Uterus (tissue), 4 donors: ENCODE measurements around the gene HNRNPUL2. TPM values are rescaled to one million over a fixed set of nuclear protein-coding genes. Genes with fewer than 3 reads are reported as not detected.

Experiments
- DNase-seq, 2 donors: peaks; one replicate each; pipeline ENCODE4 v3.0.0-alpha.2; 2019 to 2020
- H3K27ac ChIP-seq, 2 donors: fragments of 200-600 bp; sonication (generic); 1 replicate in 1 of 2; 2 replicates in 1 of 2; pipeline ENCODE4 v1.5.1; 2016 to 2018
- H3K27me3 ChIP-seq, 2 donors: fragments of 200-600 bp; sonication (generic); one replicate each; pipeline ENCODE4 v1.5.1; 2018 to 2019; ENCODE audit warnings: control low read depth in 1 of 2
- H3K36me3 ChIP-seq, 2 donors: fragments of 200-600 bp; sonication (generic); one replicate each; pipeline ENCODE4 v1.5.1; 2019; ENCODE audit warnings: control low read depth in 1 of 2
- H3K4me1 ChIP-seq, 2 donors: fragments of 200-600 bp; sonication (generic); one replicate each; pipeline ENCODE4 v1.5.1; 2018 to 2019; ENCODE audit warnings: control low read depth in 1 of 2
- H3K4me3 ChIP-seq, 2 donors: fragments of 200-600 bp; sonication (generic); 1 replicate in 1 of 2; 2 replicates in 1 of 2; pipeline ENCODE4 v1.5.1; 2018 to 2019; ENCODE audit warnings: mild to moderate bottlenecking in 1 of 2
- H3K9me3 ChIP-seq, 2 donors: fragments of 200-600 bp; sonication (generic); one replicate each; pipeline ENCODE4 v1.5.1; 2019; ENCODE audit warnings: control low read depth in 1 of 2
- POLR2A ChIP-seq, 2 donors: fragments of 450-650 bp; IDR thresholded peaks; one replicate each; pipeline ENCODE4 v1.6.1; 2016; ENCODE audit warnings: antibody characterized with exemption in 2 of 2, mild to moderate bottlenecking in 1 of 2, moderate library complexity in 1 of 2
- intact Hi-C: fragments of 100-400 bp; cut with DNase I; formaldehyde crosslinking; loops from one replicate; pipeline ENCODE4 v1.15.1; 2023; ENCODE audit warnings: low total_unique reads
- total RNA-seq, 4 donors: library from RNA; depleted of rRNA in 3 of 4; stranded (reverse); fragments of >200 nt in 3 of 4; gene quantifications; one replicate each; pipeline versions ENCODE4 v1.1.0 to v1.2.4, GENCODE V29; 2014 to 2023
- TF ChIP-seq, protein P1 (sequence below), 4 experiments: fragments of 200-600 bp in 2 of 4; fragments of 450-650 bp in 2 of 4; sonication (generic) in 2 of 4; IDR thresholded peaks; one replicate each; pipeline ENCODE4 v1.5.1; 2016 to 2019; ENCODE audit warnings: antibody characterized with exemption in 4 of 4, mild to moderate bottlenecking in 2 of 4, moderate library complexity in 1 of 4
- donor health status: DM: yes; HTN: yes; CAD: no.

The HNRNPUL2 gene
- total RNA-seq, 4 donors from 2014 or later = 17.7 to 58.3 (median 21.3) TPM

DNA sequence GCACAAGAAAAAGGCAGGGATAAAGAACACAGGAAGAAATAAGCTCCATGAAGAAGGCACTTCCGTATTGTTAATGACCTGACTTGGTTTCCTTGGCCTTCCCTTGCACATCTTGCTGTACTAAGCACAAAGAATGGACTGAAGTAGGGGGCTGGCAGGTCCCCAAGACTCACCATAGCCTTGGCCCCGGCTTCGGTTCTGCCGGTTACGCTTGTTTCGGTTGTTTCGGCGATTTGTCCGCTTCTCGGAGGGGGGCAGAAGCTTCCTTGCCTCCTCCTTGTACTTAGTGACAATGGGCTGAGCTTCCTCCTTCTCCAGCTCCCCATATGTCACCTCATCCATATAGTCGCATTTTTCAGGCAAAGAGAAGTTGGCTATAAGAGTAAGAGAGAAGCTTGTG lies 10.4 kb downstream of the HNRNPUL2 start:
- no peaks in the 10 kb centered on the region for H3K9me3 ChIP-seq
- no peak overlapping the region for H3K27ac ChIP-seq
- H3K4me1 ChIP-seq = no peaks in the 10 kb centered on the region
- no peak for TF ChIP-seq POLR2A (IDR thresholded peaks at IDR 0.05)
- TF ChIP-seq, protein P1, sequence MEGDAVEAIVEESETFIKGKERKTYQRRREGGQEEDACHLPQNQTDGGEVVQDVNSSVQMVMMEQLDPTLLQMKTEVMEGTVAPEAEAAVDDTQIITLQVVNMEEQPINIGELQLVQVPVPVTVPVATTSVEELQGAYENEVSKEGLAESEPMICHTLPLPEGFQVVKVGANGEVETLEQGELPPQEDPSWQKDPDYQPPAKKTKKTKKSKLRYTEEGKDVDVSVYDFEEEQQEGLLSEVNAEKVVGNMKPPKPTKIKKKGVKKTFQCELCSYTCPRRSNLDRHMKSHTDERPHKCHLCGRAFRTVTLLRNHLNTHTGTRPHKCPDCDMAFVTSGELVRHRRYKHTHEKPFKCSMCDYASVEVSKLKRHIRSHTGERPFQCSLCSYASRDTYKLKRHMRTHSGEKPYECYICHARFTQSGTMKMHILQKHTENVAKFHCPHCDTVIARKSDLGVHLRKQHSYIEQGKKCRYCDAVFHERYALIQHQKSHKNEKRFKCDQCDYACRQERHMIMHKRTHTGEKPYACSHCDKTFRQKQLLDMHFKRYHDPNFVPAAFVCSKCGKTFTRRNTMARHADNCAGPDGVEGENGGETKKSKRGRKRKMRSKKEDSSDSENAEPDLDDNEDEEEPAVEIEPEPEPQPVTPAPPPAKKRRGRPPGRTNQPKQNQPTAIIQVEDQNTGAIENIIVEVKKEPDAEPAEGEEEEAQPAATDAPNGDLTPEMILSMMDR (IDR thresholded peaks at IDR 0.05) = no peak
- no peaks in the 10 kb centered on the region for H3K36me3 ChIP-seq
- no peak overlapping the region for H3K4me3 ChIP-seq
- no peaks in the 10 kb centered on the region for H3K27me3 ChIP-seq
- no peak for DNase-seq
- intact Hi-C loops = no loop called here

DNA sequence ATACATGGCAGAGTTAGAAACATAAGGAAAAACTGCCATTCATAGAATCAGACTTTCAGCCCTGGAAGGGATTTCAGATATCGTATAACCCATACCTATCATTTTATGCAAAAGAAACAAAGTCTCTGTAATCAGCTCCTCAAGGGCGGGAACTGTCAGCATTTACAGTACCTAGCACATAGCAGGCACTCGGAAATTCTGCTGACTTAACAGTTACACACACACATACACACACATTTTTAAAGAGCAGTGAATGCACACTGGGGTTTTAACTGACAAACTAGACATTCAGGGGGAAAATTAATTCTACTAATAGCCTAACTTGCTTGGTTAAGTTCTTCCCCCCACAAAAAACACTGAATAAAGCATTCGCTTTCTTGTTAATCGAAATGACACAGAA lies 11.1 kb downstream of the HNRNPUL2 start:
- DNase-seq = no peak
- TF ChIP-seq POLR2A (IDR thresholded peaks at IDR 0.05) = no peak
- TF ChIP-seq, protein P1 (IDR thresholded peaks at IDR 0.05) = no peak
- Histone ChIP-seq H3K36me3 (no peaks in the 10 kb centered on the region), H3K9me3 (no peaks in the 10 kb centered on the region), H3K4me3 (no peak overlapping the region), H3K4me1 (no peaks in the 10 kb centered on the region), H3K27ac (no peak overlapping the region), H3K27me3 (no peaks in the 10 kb centered on the region)
- intact Hi-C loops = no loop called here

DNA sequence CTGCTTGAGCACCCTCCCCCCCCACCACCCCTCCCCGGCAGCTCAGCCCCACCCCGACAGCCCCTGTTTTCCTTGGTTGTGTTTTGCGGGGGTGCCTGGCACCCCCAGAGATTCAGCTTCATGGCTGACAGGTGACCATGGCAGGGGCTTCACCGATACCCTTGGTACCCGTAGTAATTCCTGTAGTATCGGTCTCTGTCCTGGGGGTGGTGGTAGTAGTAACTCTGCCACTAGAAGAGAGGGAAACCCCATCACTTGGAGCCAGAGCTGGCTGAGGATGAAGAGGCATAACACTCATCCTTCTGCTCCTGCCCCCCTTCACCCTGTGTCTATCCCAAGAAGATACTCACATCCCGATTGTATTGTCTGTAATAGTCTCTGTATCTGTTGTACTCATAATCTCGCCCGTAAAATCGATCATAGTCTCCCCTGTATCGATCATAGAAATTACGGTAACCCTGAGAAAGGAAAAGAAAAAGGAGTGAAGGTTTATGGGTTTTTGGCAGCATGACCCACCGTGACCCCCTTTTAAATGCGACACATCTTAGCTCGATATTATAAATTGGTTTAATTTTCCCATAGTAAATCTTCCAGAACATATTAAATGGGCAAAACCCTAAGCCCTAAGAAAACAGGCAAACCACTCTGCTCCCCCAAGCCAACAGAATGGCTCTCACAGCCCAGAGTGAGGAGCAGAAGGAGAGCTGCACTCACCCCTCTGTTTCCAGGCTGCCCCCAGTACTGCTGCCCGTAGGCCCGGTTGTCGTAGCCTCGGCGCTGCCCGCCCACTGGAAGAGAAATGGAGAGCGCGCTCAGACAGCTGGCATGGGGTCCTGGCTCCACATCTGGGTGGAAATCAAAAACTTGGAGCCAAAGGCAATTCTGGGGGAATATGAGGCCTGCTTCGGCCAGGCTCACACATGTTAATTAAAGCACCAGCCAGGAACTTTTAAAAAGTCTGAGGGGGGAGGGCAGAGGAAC lies 11.8 kb downstream of the HNRNPUL2 start:
- TF ChIP-seq, protein P1 (IDR thresholded peaks at IDR 0.05) = no peak
- TF ChIP-seq POLR2A (IDR thresholded peaks at IDR 0.05) = no peak
- Histone ChIP-seq H3K9me3 (no peaks in the 10 kb centered on the region), H3K36me3 (no peaks in the 10 kb centered on the region)

DNA sequence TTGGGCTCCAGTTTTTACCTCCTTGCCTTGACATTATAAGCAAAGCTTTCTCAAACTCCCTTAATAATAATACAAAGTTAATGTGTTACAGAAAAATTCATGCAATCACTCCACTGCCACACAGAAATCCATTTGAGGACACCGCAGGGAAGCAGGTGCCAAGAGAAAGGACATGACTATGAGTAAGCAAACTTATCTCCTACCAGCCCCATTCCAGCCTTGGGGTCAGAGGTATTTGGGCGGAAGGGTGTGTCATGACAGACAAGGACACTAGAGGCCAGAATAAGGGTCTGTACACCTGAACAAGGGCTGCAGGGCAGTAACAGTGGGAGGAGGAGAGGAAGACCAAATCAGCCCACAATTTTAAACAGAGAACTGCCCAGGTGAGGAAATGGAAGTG lies 13.9 kb downstream of the HNRNPUL2 start:
- no peak for TF ChIP-seq POLR2A (IDR thresholded peaks at IDR 0.05)
- TF ChIP-seq, protein P1 (IDR thresholded peaks at IDR 0.05) = no peak
- DNase-seq = no peak
- H3K27me3 ChIP-seq = no peaks in the 10 kb centered on the region
- no peak overlapping the region for H3K4me3 ChIP-seq
- H3K27ac ChIP-seq = no peak overlapping the region
- no peaks in the 10 kb centered on the region for H3K36me3 ChIP-seq
- H3K9me3 ChIP-seq = no peaks in the 10 kb centered on the region
- intact Hi-C loops = no loop called here
- peaks cover 6 to 10% of the 10 kb centered on the region in 2 donors for H3K4me1 ChIP-seq

More for the DNA sequence above, 11.8 kb downstream of the HNRNPUL2 start:
- Histone ChIP-seq H3K27me3 (no peaks in the 10 kb centered on the region), H3K27ac (no peak overlapping the region), H3K4me3 (no peak overlapping the region), H3K4me1 (peaks cover under 1 to 1% of the 10 kb centered on the region in 2 donors)
- DNase-seq = no peak
- intact Hi-C loops = no loop called here

DNA sequence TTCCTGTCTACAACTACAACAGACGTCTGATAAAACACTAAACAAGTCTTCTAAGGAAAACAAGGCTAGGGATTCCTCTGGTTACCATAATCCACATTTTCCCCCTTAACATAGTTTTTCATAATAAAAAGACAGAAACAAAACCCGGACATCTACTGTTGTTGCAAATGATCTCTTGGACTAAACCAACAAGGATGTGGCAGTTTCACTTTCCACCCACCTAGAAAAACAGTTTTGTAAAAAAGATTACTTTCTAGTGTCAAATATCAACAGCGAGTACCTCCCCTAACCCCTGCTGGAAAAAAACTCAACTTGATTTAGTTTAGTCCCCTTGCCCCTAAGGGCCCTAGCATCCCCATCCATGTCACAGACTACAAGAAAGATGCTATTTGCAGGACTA lies 14.4 kb downstream of the HNRNPUL2 start:
- TF ChIP-seq POLR2A (IDR thresholded peaks at IDR 0.05) = no peak
- TF ChIP-seq, protein P1 (IDR thresholded peaks at IDR 0.05) = no peak
- Histone ChIP-seq H3K4me1 (peaks cover 6 to 14% of the 10 kb centered on the region in 2 donors), H3K36me3 (no peaks in the 10 kb centered on the region), H3K9me3 (no peaks in the 10 kb centered on the region), H3K27ac (no peak overlapping the region), H3K27me3 (no peaks in the 10 kb centered on the region), H3K4me3 (no peak overlapping the region)
- no peak for DNase-seq
- intact Hi-C loops = no loop called here
